Lower lobe of right lung (tissue), 2 donors: ENCODE results near the gene FHIT. TPM values are rescaled to one million over a fixed set of nuclear protein-coding genes. Genes with fewer than 3 reads are reported as not detected.

Experiments
- ATAC-seq, 2 donors: fragments of 200-7000 bp; cut with Tn5 transposase; one replicate each; pipeline ENCODE4 v1.9.1; 2020 to 2022; ENCODE audit warnings: mild to moderate bottlenecking in 2 of 2, moderate library complexity in 2 of 2
- DNase-seq: peaks from one replicate; pipeline ENCODE4 v3.0.0-alpha.2; 2020
- H3K27ac ChIP-seq: fragments of 200-600 bp; one replicate; pipeline ENCODE4 v1.8.0; 2022
- H3K27me3 ChIP-seq: fragments of 200-600 bp; one replicate; pipeline ENCODE4 v1.8.0; 2022; ENCODE audit warnings: low read depth
- H3K36me3 ChIP-seq: fragments of 200-600 bp; one replicate; pipeline ENCODE4 v1.8.0; 2022; ENCODE audit warnings: mild to moderate bottlenecking
- H3K4me1 ChIP-seq: fragments of 200-600 bp; one replicate; pipeline ENCODE4 v1.8.0; 2022
- H3K4me3 ChIP-seq: fragments of 200-600 bp; one replicate; pipeline ENCODE4 v1.8.0; 2022; ENCODE audit warnings: mild to moderate bottlenecking
- H3K9me3 ChIP-seq: fragments of 200-600 bp; one replicate; pipeline ENCODE4 v1.8.0; 2022
- CTCF ChIP-seq: fragments of 200-600 bp; IDR thresholded peaks from one replicate; pipeline ENCODE4 v1.8.0; 2022; ENCODE audit warnings: antibody characterized with exemption, mild to moderate bottlenecking
- intact Hi-C: fragments of 100-400 bp; cut with DNase I; formaldehyde crosslinking; loops from one replicate; pipeline ENCODE4 v1.11.0; 2022
- total RNA-seq: library from RNA; stranded (reverse); fragmentation: NEBNext Ultra II Directional; extraction: Animal tissue kit (Norgen Biotek cat#: 25700); gene quantifications from one replicate; pipeline ENCODE4 v1.2.1, GENCODE V29; 2021
- donor health status: DM: no; HTN: yes; CAD: no; lungs with severe emphysema.

Gene FHIT
- total RNA-seq, 1 donor from 2014 or later, result 10.3 TPM

GRCh38 chr3:60579734-60580133 lies 671.5 kb downstream of the FHIT start:
- Histone ChIP-seq H3K9me3 (no peaks in the 10 kb centered on the region), H3K36me3 (no peaks in the 10 kb centered on the region), H3K27ac (no peak overlapping the region), H3K4me3 (no peak overlapping the region), H3K27me3 (no peaks in the 10 kb centered on the region), H3K4me1 (no peaks in the 10 kb centered on the region)
- TF ChIP-seq CTCF, result no peak
- intact Hi-C loops, result no loop called here
- no peak for DNase-seq
- no peak for ATAC-seq

- Histone ChIP-seq H3K27ac (no peak overlapping the region), H3K27me3 (no peaks in the 10 kb centered on the region), H3K4me1 (no peaks in the 10 kb centered on the region), H3K4me3 (no peak overlapping the region), H3K36me3 (no peaks in the 10 kb centered on the region), H3K9me3 (no peaks in the 10 kb centered on the region)
- no peak for DNase-seq
- no peak for TF ChIP-seq CTCF
- no peak for ATAC-seq
- intact Hi-C loops, result no loop called here
Observed at GRCh38 chr3:60578936-60579335, 672.3 kb downstream of the FHIT start.

GRCh38 chr3:60577601-60578000 lies 673.7 kb downstream of the FHIT start:
- intact Hi-C loops, result no loop called here
- TF ChIP-seq CTCF, result no peak
- H3K36me3 ChIP-seq, result no peaks in the 10 kb centered on the region
- no peaks in the 10 kb centered on the region for H3K4me1 ChIP-seq
- no peak overlapping the region for H3K27ac ChIP-seq
- DNase-seq (no peak), ATAC-seq (no peak)
- no peaks in the 10 kb centered on the region for H3K27me3 ChIP-seq
- no peak overlapping the region for H3K4me3 ChIP-seq
- H3K9me3 ChIP-seq, result no peaks in the 10 kb centered on the region

- H3K4me3 ChIP-seq, result no peak overlapping the region
- no peak for TF ChIP-seq CTCF
- no peaks in the 10 kb centered on the region for H3K36me3 ChIP-seq
- H3K27me3 ChIP-seq, result no peaks in the 10 kb centered on the region
- no peaks in the 10 kb centered on the region for H3K4me1 ChIP-seq
- H3K9me3 ChIP-seq, result no peaks in the 10 kb centered on the region
- no peak overlapping the region for H3K27ac ChIP-seq
- DNase-seq (no peak), ATAC-seq (no peak)
- intact Hi-C loops, result no loop called here
Observed at GRCh38 chr3:60575718-60576272, 675.5 kb downstream of the FHIT start.

GRCh38 chr3:60574046-60574769 lies 677.0 kb downstream of the FHIT start:
- no peak for ATAC-seq

More at GRCh38 chr3:60574046-60574769, 677.0 kb downstream of the FHIT start:
- intact Hi-C loops, result no loop called here
- Histone ChIP-seq H3K9me3 (no peaks in the 10 kb centered on the region), H3K27ac (no peak overlapping the region), H3K27me3 (no peaks in the 10 kb centered on the region), H3K4me1 (no peaks in the 10 kb centered on the region), H3K4me3 (no peak overlapping the region), H3K36me3 (no peaks in the 10 kb centered on the region)
- DNase-seq, result no peak
- no peak for TF ChIP-seq CTCF
